H4 (cell line): ENCODE results near the gene HIPK4. TPM values are rescaled to one million over a fixed set of nuclear protein-coding genes. Genes with fewer than 3 reads are reported as not detected.
"Not testable (repeated sequence)": the region's sequence is repeated elsewhere in the genome, so short reads cannot be mapped to it uniquely, and the experiment has no call there.

Experiments
- DNase-seq: peaks from one replicate; pipeline ENCODE4 v3.0.0-alpha.2; 2015; ENCODE audit warnings: low spot score
- total RNA-seq: library from RNA; depleted of rRNA; stranded (reverse); fragments of >200 nt; shearing (Covaris generic); gene quantifications from 2 replicates; pipeline ENCODE4 v1.2.3, GENCODE V29; 2014

HIPK4 gene
- total RNA-seq, 1 experiment from 2014 or later = not detected

DNA sequence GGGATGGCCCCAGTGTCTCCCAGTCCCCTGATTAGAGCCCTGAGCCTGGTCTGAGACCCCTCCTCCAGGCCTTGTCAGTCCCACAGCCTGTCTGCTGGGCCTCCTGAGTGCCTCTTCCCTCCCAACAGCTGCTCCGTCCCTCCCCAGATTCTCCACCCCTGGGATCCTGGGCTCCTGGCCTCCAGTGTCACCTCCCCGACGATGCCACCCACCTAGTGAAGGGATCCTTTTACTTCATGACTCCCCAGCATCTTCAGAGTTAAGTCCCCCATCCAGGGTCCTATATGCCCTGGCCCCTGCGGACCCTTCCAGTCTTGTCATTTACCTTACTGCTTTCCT, 27.6 kb upstream of the HIPK4 start:
- no peak for DNase-seq

DNA sequence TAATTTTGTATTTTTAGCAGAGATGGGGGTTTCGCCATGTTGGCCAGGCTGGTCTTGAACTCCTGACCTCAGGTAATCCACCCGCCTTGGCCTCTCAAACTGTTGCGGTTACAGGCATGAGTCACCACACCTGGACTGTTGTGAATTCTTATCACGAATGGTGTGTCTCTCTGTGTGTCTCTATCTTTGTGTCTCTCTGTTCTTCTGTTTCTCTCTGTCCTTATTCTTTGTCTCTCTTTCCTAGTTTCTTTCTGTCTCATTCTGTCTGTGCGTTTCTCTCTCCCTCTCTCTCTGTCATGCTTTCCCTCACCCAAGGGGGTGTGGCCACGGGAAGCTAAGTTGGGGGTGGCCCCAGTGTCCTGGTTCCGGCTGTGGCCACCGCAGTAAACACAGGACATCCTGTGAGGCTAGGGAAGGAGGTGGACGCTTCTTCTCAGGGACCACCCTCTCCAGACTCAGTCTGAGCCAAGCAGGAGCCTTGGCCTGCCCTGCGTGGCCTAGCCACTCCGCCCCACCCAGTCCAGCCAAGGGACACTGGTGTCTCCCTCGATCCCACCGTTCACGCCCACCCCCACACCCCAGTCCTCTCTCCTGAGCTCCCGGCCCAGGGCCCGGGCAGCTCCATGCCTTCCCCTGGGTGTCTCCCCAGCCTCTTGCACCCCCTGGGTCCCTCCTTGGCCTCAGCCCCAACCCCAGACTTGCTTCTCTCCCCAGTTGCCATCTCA, 27.1 kb upstream of the HIPK4 start:
- DNase-seq = peak; percentile 91

DNA sequence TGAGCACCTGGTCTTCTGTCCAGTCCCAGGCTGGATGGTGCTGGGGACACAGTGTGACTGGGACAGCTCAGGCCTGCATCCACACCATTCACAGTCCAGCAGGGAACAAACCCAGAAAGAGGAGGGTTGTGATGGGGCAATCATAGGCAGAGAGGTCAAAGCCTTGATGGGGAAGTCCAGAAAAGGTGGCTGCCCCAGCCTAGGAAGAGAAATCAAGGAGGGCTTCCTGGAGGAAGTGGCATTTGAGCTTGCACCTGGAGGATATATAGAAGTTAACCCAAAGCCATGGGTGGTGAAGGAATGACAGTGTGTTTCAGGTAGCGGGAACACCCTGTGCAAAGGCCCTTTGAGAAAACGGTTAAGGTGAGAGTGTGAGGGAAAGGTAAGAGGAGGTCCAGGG, 25.8 kb upstream of the HIPK4 start:
- DNase-seq = no peak

DNA sequence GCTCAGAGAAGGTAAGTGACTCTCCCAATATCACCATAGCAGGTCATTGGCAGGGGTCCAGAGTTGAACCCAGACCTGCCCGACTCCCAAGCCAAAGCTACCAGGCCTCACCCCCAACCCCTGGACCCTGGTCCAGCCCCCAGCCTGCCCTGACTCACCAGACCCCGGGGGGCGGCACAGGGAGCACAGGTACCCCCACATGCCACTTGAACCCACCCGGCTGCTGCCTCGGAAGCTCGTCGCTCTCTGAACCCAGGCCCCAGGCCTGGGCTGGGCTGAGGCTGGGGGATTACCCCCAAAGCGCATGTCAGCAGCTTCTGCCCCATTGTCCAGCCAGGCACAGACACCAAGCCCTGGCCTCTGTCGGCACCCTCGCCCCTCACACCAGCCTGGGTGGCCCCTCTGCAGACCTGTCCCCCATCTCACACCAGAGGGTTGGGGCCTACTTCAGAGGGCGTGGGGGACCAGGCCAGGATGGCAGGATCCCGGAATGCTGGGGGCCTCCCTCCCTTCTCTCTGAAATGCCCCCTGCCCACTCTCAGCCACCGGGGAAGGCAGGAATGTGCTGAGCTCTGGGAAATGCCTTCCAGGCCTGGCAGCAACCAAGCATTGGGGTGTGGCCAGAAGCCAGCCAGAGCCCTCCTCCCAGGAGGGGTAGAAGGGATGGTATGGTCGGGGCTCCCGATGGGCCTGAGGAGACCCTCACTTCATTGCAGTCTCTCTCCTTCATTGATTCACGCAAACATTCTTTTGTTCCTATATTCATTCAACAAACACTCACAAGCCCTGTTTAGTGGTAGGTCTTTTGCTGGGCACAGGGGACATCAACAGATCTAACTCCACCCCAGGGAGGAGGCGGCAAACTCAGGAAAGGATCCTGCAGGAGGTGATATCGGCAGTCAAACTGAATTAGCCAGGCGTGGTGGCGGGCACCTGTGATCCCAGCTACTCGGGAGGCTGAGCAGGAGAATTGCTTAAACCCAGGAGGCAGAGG, 24.9 kb upstream of the HIPK4 start:
- DNase-seq = no peak

DNA sequence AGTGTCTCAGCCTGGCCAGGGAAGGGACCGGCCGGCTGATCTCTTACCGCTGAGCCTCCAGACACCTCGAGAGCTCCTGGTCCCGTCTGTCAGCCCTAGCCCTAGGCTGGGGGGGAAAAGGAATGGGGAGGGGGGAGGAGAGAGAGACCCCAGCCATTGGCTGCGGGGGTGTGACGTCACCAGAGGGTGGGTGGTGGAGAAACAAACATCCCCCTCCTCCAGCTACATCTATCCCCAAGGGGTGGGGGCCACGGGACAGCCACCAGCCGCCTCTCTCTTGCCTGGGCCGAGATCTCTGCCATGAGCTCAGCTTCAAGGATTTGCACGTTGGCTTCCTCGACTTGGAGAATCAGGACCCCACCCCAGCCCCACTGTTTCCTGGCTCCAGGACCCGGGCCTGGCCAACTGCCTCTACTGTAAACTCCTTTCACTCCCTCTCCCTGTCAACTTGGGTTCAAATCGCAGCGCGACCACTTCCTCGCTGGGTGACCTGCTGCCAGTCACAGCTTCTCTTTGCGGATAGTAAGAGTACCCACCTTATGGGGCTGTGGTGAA, 23.4 kb upstream of the HIPK4 start, which contains the start of gene PRX:
Gene PRX, minus strand, starts transcription at position 88 of the 555 bp plus-strand sequence. CDS start 5,446 bp downstream, outside the sequence.
- DNase-seq = no peak

DNA sequence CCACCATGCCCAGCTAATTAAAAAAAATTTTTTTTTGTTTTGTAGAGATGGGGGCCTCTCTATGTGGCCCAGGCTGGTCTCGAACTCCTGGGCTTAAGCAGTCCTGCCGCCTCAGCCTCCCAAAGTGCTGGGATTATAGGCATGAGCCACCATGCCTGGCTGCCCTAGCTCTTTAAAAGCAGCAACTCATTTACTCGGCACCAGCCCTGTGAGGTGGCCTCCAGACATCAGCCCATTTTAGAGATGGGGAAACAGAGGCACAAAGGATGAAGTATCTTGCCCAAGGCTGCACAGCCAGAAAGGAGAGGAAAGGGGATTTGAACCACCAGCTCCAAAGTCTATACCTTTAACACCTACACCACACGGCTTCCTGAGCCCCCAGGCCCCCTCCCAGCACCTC, 22.9 kb upstream of the HIPK4 start:
- DNase-seq = no peak

DNA sequence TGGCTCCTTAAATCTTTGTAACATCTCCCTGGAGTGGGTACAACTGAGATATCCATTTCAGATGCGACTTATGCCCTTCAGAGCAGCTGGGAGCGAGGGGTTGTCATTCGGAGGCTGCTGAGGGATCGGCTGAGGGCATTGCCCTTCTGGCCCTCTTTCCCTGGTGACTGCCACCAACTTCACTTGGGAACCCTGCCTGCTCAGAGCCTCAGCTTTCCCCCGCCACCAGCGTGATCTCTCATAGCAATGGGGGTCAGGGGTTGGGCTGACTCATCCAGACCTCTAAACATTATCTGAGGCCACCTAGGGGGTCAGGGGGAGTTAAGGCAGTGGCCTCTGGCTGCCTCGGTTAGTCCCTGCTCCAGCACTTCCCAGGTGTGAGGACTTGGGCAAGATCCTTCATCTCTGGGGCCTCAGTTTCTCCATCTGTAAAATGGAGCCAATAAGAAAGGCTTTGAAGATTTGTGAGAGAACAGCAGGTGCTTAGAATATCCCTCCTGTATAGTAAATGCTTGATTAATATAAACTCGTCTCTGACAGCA, 22.0 kb upstream of the HIPK4 start:
- DNase-seq = no peak

DNA sequence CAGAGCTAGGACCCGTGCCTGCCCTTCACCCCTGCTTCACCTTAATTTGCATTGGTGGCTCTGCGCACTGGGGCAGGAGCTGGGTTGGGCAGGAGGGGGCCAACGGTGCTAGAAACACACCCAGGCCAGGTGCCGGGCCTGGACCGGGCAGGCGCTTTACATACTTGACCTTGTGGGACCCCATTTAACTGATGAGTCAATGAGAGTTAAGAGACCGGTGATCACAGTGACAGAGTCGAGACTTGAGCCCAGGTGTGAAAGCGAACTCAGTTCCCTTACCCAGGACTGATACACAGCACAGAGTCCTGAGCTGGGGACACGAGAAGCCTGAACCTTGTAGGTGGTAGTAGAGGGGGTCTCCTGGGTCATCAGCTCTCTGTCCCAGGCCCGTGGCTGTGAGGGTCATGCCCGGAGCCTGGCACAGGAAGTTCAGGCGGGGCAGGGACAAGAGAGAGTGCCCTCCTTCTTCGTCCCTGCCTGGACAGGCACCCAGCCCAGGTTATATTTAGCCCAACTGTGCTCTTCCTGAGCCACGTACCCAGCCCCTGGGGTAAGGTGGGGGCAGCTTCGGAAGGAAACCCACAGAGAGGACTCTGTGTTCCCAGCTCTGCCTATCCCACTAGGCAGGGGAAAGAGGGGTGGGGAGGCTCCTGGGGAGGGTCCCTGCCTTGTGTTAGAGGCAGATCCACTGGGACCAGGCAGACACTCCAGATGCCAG, 21.3 kb upstream of the HIPK4 start:
- no peak for DNase-seq

DNA sequence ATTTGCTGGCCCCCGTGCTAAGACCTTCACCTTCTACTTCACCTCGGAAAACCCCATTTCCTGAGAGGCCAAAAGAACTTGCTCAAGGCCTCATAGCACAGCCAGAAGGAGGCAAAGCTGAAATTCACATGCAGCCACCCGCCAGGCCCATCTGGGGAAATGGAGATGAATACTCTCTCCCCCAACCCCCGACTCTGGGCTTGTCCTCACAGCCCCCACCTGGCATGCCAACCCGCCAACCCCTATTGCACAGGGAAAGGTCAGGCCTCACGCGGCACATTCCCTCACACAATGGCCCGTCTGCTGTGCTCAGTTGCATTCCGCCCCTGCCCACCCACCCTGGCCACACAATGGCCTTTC, 20.0 kb upstream of the HIPK4 start:
- DNase-seq = no peak

DNA sequence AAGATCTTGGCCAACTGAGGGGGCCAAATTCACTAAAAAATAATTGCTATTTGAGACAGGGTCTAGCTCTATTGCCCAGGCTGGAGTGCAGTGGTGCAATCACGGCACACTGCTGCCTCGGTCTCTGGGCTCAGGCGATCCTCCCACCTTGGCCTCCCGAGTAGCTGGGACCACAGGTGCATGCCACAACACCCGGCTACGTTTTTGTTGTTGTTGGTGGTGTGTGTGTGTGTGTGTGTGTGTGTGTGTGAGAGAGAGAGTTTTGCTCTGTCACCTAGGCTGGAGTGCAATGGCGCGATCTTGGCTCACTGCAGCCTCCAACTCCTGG, 18.6 kb upstream of the HIPK4 start:
- not testable (repeated sequence) for DNase-seq

DNA sequence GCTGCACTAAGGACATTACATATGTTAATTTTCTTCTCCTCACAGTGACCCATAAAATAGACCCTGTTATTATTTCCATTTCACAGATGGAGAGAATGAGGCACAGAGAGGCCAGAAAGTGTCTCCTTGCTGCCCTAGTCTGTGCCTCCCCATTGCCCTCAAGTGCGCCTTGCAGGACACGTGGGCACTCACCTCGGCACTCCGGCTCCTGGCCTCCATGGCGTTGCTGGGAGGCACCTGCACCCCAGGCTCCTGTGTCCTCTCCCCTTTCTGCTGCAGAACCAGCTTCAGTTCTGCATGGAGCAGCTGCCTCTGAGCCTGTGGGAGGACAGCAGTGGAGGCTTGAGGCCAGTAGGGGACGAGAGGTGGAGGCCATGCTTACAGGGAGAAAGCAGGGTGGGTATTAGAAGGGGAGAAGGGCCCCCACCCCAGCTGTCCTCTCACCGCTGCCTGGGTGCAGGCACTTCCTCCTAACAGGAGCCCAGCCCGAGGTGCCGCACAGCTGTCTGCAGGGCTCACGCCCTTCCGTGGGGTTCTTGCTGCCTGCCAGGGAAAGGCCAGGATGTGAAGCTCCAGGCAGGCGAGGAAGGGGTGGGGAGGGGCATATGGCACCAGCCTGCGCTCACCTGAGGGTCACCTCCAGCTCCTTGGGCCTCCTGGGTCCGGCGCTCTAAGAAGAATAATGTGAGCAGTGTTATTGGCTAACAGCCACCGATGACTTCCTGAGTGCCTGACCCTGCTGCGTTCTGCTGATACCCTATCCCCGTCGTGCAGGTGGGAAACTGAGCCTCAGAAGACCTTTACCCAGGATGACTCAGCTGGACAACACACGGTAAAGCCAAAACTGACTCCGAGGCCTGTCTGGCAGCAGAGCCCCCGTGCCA, 18.0 kb upstream of the HIPK4 start:
- DNase-seq = no peak

DNA sequence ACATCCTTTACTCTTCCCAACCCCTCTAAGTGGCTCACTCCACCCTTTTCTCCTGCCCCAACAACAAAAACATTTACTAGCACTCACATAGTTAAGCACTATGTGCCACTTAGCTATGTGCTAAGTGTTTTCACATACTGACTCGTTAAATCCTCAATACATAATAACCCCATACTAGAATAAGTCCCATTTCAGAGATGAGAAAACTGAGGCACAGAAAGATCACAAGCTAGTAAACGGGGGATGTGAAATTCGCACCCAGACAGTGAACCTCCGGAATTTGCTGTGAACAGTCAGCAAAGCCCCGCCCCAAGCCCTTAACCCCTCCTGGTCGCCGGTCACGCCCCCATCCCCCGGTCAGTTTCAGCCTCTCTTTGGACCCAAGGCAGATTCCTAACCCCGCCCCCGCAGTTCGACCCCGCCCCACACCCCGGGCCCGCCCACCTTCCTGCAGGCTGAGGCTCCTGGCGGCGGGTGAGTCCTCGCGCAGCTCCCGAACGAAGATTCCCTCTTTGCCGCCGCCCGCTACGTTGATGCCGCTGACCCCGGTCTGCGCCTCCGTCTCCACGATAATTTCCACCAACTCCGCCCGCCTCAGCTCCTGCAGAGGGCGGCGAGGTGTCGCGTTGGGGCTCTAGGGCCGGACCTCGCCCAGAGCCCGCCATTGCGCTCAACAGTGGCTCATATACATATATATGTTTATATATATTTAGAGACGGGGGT, 13.4 kb upstream of the HIPK4 start:
- peak; percentile 74 for DNase-seq

DNA sequence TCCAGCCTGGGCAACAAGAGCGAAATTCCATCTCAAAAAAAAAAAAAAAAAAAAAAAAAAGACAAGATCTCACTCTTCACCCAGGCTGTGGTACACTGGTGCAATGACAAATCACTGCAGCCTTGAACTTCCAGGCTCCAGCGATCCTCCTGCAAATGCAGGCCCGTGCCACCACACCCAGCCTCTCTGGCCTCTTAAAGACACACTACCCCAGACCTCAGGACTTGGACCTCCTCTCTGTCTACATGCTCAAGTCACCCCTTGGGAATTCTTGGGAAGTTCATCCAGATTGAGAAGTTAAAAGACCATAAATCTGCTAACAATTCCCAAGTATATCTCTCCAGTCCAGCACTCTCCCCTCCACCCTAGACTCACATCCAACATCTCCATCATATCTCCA, 10.6 kb upstream of the HIPK4 start:
- DNase-seq = no peak

DNA sequence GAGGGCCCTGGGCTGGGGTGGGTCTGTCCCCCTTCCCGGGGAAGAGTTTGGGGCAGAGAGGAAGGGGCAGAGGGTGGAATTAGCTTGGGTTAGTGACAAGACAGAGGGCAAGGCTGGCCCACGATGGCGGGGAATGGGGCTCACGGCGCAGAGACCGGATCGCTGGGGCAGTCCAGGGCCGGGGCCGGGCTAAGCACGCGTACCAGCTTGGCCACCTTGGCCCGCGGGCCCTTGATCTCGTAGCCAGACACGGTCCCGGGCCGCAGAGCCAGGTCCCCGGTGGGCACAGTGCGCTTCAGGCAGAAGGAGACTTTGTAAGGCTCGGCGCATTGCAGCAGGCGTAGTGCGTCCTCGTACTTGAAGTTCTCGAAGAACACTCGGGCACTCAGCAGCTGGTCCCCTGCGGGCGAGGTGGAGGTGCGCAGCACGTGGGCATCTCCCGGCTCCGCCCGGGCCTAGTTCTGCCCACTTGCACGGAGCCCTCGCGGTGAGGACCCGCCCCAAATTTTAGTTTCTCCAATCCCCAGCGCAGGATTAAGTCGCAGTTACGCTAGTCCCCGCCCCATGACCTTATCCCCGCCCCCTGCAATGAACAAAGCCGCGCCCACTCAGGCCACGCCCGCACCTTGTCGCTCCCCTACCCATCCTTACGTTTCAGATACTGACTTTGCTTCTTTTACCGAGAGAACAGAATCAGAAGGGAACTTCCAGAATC, 8.6 kb upstream of the HIPK4 start:
- DNase-seq = no peak

DNA sequence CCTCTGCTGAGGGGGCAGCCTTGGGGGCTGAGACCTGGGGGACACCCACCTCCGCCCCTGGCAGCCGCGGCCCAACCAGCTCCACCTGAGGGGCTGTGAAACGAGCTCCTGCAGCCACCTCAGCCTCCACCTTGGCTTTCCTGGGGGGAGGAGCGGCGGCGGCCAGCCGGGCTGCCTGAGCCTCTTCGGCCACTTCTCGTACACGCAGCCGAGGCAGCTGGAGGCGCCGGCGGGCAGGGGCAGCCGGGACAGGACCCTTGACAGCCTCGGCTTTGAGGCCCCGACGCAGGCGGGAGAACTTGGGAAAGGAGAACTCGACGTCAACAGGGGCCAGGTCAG, 7.6 kb upstream of the HIPK4 start:
- no peak for DNase-seq

DNA sequence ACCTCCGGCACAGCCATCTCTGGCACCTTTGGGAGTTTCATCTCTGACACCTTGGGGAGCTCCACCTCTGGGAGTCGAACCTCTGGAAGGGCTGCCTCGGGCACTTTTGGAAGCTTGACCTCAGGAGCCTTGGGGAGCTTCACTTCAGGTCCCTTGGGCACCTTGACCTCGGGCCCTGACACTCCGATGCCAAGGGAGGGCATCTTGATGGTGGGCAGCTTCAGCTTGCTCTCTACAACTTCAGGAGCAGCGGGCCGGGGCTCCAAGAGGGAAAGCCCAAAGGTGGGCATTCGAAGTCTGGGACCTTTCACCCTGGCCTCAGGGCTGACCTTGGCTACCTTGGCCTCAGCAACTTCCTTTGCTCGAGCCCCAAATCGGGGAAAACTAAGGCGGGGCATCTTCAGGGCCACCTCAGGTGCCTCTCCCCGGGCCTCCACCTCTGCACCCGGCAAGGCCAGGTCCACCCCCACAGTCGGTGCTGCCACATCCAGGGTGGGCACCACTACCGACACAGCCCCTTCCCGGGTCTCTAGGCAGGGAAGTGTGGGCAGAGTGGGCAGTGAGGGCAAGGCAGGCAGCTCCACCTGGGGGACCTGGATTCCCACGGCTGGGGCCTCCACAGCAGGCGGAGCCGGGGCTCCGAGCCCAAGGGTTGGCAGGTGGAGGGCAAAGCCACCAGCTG, 7.0 kb upstream of the HIPK4 start:
- DNase-seq = no peak

DNA sequence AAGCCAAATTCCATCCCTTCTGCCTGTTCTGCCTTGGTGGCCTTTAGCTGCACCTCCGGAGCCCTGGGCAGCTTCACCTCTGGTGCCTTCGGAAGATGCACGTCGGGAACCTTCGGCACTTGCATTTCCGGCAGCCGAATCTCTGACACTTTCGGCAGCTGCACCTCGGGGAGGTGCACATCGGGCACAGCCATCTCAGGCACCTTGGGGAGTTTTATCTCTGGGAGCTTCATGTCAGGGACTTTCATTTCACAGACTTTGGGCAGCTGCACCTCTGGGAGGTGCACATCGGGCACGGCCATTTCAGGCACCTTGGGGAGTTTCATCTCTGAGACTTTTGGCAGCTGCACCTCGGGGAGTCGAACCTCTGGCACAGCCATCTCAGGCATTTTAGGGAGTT, 6.0 kb upstream of the HIPK4 start:
- no peak for DNase-seq

DNA sequence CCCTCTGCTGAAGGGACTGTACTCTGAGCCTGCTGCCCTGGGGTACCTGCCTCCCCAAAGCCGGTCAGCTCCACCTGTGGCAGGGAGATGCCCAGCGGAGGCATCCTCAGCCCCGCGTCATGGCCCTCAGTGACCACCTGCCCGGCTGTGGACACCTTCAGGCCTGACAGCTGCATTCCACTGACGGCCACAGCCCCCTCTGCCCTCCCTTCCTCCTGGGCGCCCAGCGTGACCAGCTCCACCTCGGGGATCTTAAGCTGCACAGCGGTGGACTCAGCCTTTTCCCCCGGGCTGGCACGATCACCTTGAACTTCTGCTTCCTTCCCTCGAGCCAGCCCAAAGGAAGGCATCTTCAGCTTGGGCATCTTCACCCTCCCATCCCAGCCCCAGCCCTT, 4.8 kb upstream of the HIPK4 start:
- no peak for DNase-seq
